Keratinocyte (primary cell): Measurements from ENCODE around the gene HSPBP1. TPM values are rescaled to one million over a fixed set of nuclear protein-coding genes. Genes with fewer than 3 reads are reported as not detected.

ENCODE experiments used
- DNase-seq: peaks from one replicate; pipeline ENCODE4 v3.0.0-alpha.2; 2011; ENCODE audit warnings: low read depth, missing footprints, low spot score
- FAIRE-seq: peaks from 2 replicates; lab custom pipeline; 2011; peaks lifted over from hg19 to GRCh38; lab: Jason Lieb, UNC
- H2AFZ ChIP-seq: 2 replicates; pipeline ENCODE4 v1.6.0; 2012; ENCODE audit warnings: low read length, control low read depth, inconsistent platforms; ENCODE audit not compliant: control insufficient read depth
- H3K27ac ChIP-seq: 2 replicates; pipeline ENCODE4 v1.5.1; 2011; ENCODE audit warnings: low read length; ENCODE audit not compliant: control insufficient read depth, insufficient read depth
- H3K27me3 ChIP-seq: 3 replicates; pipeline ENCODE4 v1.6.0; 2011; ENCODE audit warnings: low read length; ENCODE audit not compliant: control insufficient read depth, insufficient read depth; ENCODE audit errors: extremely low read depth
- H3K36me3 ChIP-seq, 2 experiments: 2 replicates in 1 of 2; 3 replicates in 1 of 2; pipeline ENCODE4 v1.5.1; 2011; ENCODE audit warnings: low read length in 2 of 2, mild to moderate bottlenecking in 1 of 2; ENCODE audit not compliant: control insufficient read depth in 2 of 2, insufficient read depth in 2 of 2; ENCODE audit errors: extremely low read depth in 1 of 2
- H3K4me1 ChIP-seq: 3 replicates; pipeline ENCODE4 v1.5.1; 2011; ENCODE audit warnings: low read length; ENCODE audit not compliant: control insufficient read depth, insufficient read depth; ENCODE audit errors: extremely low read depth
- H3K4me2 ChIP-seq: 3 replicates; pipeline ENCODE4 v1.6.0; 2011; ENCODE audit warnings: low read depth, low read length; ENCODE audit not compliant: control insufficient read depth, insufficient read depth; ENCODE audit errors: extremely low read depth
- H3K4me3 ChIP-seq, 3 experiments: fragments of 200-600 bp in 1 of 3; sonication (generic) in 1 of 3; 2 replicates in 2 of 3; 3 replicates in 1 of 3; pipeline ENCODE4 v1.5.1; 2011 to 2016; ENCODE audit warnings: low read length in 3 of 3, mild to moderate bottlenecking in 3 of 3, control low read depth in 2 of 3, inconsistent platforms in 1 of 3, low read depth in 1 of 3, mixed read lengths in 1 of 3, mixed run types in 1 of 3, moderate library complexity in 1 of 3; ENCODE audit not compliant: control insufficient read depth in 2 of 3, insufficient read depth in 2 of 3; ENCODE audit errors: extremely low read depth in 1 of 3
- H3K79me2 ChIP-seq: 2 replicates; pipeline ENCODE4 v1.6.0; 2012; ENCODE audit warnings: low read length; ENCODE audit not compliant: control insufficient read depth, insufficient read depth
- H3K9ac ChIP-seq: 3 replicates; pipeline ENCODE4 v1.6.0; 2011; ENCODE audit warnings: low read length; ENCODE audit not compliant: control insufficient read depth, insufficient read depth; ENCODE audit errors: extremely low read depth
- H3K9me1 ChIP-seq: 3 replicates; pipeline ENCODE4 v1.6.0; 2011; ENCODE audit warnings: low read length; ENCODE audit not compliant: control insufficient read depth, insufficient read depth; ENCODE audit errors: extremely low read depth
- H3K9me3 ChIP-seq: 2 replicates; pipeline ENCODE4 v1.5.1; 2012; ENCODE audit warnings: low read depth, low read length; ENCODE audit not compliant: control insufficient read depth
- H4K20me1 ChIP-seq: 3 replicates; pipeline ENCODE4 v1.6.0; 2011; ENCODE audit warnings: low read length; ENCODE audit not compliant: control insufficient read depth, insufficient read depth; ENCODE audit errors: extremely low read depth
- CTCF ChIP-seq, 3 experiments: IDR thresholded peaks in 1 of 3; conservative IDR thresholded peaks in 1 of 3; optimal IDR thresholded peaks in 1 of 3; 2 replicates in 2 of 3; 3 replicates in 1 of 3; pipeline versions ENCODE3 to v1.5.1; 2011; ENCODE audit warnings: low read length in 3 of 3, mild to moderate bottlenecking in 3 of 3, moderate library complexity in 2 of 3, control low read depth in 1 of 3, inconsistent platforms in 1 of 3; ENCODE audit not compliant: insufficient read depth in 2 of 3; ENCODE audit errors: extremely low read depth in 1 of 3
- EZH2 ChIP-seq: IDR thresholded peaks from one replicate; pipeline ENCODE4 v1.6.1; 2012; ENCODE audit warnings: inconsistent platforms, mild to moderate bottlenecking, low read length, moderate library complexity
- dilution Hi-C: fragments of 300-500 bp; cut with MboI; formaldehyde crosslinking; loops from one replicate; pipeline ENCODE4 v1.7.0; 2020; ENCODE audit warnings: low sequenced_read_pairs; ENCODE audit not compliant: extremely low pct_ligation_motif_present
- polyA plus RNA-seq, 5 experiments: library from polyadenylated mRNA; depleted of rRNA in 3 of 5; stranded (reverse) in 3 of 5; stranded (forward) in 1 of 5; unstranded in 1 of 5; fragments of >200 nt; gene quantifications; 1 replicate in 1 of 5; 2 replicates in 3 of 5; 3 replicates in 1 of 5; pipeline versions ENCODE4 v1.2.1 to v1.2.3, GENCODE V29; 2011 to 2012; ENCODE audit warnings: missing spikeins in 2 of 5, low read depth in 1 of 5, low replicate concordance in 1 of 5

Gene HSPBP1
- polyA plus RNA-seq, 1 donor (not counting 4 experiments of a cell fraction or from before 2014, with no cell fraction given), result 20.2 TPM

GRCh38 chr19:55316646-55317045 is 36.7 kb upstream of the HSPBP1 start:
- no peaks in the 10 kb centered on the region for H3K36me3 ChIP-seq
- TF ChIP-seq EZH2 (no peak), CTCF (optimal IDR thresholded peaks at IDR 0.05 in 1 of 3, IDR thresholded peaks at IDR 0.05 in 1 of 3, conservative IDR thresholded peaks at IDR 0.05 in 1 of 3; ENCODE audit: extremely low read depth in 1 of 3, insufficient read depth in 2 of 3, low read length in 3 of 3) (no peak)
- no peaks in the 10 kb centered on the region for H3K9me3 ChIP-seq
- H3K4me1 ChIP-seq, result peaks cover 6% of the 10 kb centered on the region
- H3K9ac ChIP-seq, result no peak overlapping the region
- H3K27ac ChIP-seq, result no peak overlapping the region
- dilution Hi-C loops, result no loop called here
- DNase-seq, result no peak
- no peak overlapping the region for H3K4me2 ChIP-seq
- no peaks in the 10 kb centered on the region for H3K9me1 ChIP-seq
- H4K20me1 ChIP-seq, result no peaks in the 10 kb centered on the region
- FAIRE-seq, result no peak
- no peak overlapping the region for H3K4me3 ChIP-seq
- H2AFZ ChIP-seq, result no peak overlapping the region
- peaks cover 13% of the 10 kb centered on the region for H3K27me3 ChIP-seq
- no peaks in the 10 kb centered on the region for H3K79me2 ChIP-seq

GRCh38 chr19:55315956-55316525 is 36.1 kb upstream of the HSPBP1 start:
- FAIRE-seq (peak; percentile 20), DNase-seq (no peak)
- TF ChIP-seq CTCF (optimal IDR thresholded peaks at IDR 0.05 in 1 of 3, IDR thresholded peaks at IDR 0.05 in 1 of 3, conservative IDR thresholded peaks at IDR 0.05 in 1 of 3; ENCODE audit: extremely low read depth in 1 of 3, insufficient read depth in 2 of 3, low read length in 3 of 3) (no peak), EZH2 (no peak)
- Histone ChIP-seq H3K36me3 (no peaks in the 10 kb centered on the region), H3K9me3 (no peaks in the 10 kb centered on the region), H3K27me3 (peaks cover 11% of the 10 kb centered on the region), H3K9me1 (no peaks in the 10 kb centered on the region), H3K4me3 (no peak overlapping the region), H2AFZ (no peak overlapping the region), H3K79me2 (no peaks in the 10 kb centered on the region), H4K20me1 (no peaks in the 10 kb centered on the region), H3K27ac (no peak overlapping the region), H3K4me1 (peaks cover 6% of the 10 kb centered on the region), H3K9ac (no peak overlapping the region), H3K4me2 (peak overlapping the region; percentile 6)
- dilution Hi-C loops, result no loop called here
